Neuron (in vitro differentiated cells): Measurements from ENCODE around the gene NOC4L.
"Not testable (repeated sequence)": the region's sequence is repeated elsewhere in the genome, so short reads cannot be mapped to it uniquely, and the experiment has no call there.

Experiments
- H2AFZ ChIP-seq: one replicate; pipeline ENCODE4 v1.6.1; 2013; ENCODE audit warnings: low read depth, mild to moderate bottlenecking, inconsistent platforms, low read length, moderate library complexity
- H3K27me3 ChIP-seq: one replicate; pipeline ENCODE4 v1.6.1; 2013; ENCODE audit warnings: low read length; ENCODE audit not compliant: insufficient read depth
- H3K36me3 ChIP-seq: one replicate; pipeline ENCODE4 v1.6.1; 2013; ENCODE audit warnings: low read length; ENCODE audit not compliant: insufficient read depth
- H3K4me1 ChIP-seq: one replicate; pipeline ENCODE4 v1.6.1; 2013; ENCODE audit warnings: low read length; ENCODE audit not compliant: insufficient read depth
- H3K4me3 ChIP-seq: 2 replicates; pipeline ENCODE4 v1.5.1; 2013; ENCODE audit warnings: mild to moderate bottlenecking, low read length, moderate library complexity
- H3K9me3 ChIP-seq: one replicate; pipeline ENCODE4 v1.6.1; 2013; ENCODE audit warnings: low read length

The NOC4L gene

GRCh38 chr12:132194056-132194455 is 49.8 kb downstream of the NOC4L start:
- H3K4me1 ChIP-seq: peaks cover 7% of the 10 kb centered on the region
- peaks cover 8% of the 10 kb centered on the region for H3K9me3 ChIP-seq
- no peaks in the 10 kb centered on the region for H3K36me3 ChIP-seq
- peaks cover 47% of the 10 kb centered on the region for H3K27me3 ChIP-seq
- no peak overlapping the region for H2AFZ ChIP-seq
- no peak overlapping the region for H3K4me3 ChIP-seq

- H3K36me3 ChIP-seq: no peaks in the 10 kb centered on the region
- H2AFZ ChIP-seq: no peak overlapping the region
- no peak overlapping the region for H3K4me3 ChIP-seq
- H3K4me1 ChIP-seq: peaks cover 7% of the 10 kb centered on the region
- H3K9me3 ChIP-seq: peaks cover 8% of the 10 kb centered on the region
- peaks cover 46% of the 10 kb centered on the region for H3K27me3 ChIP-seq
Measured at GRCh38 chr12:132194556-132194955, 50.3 kb downstream of the NOC4L start.

GRCh38 chr12:132195242-132195641 is 51.0 kb downstream of the NOC4L start:
- H3K4me3 ChIP-seq: not testable (repeated sequence)

GRCh38 chr12:132196038-132196872 is 52.0 kb downstream of the NOC4L start:
- no peaks in the 10 kb centered on the region for H3K4me1 ChIP-seq
- no peak overlapping the region for H3K4me3 ChIP-seq
- H2AFZ ChIP-seq: no peak overlapping the region
- H3K9me3 ChIP-seq: peaks cover 8% of the 10 kb centered on the region
- H3K36me3 ChIP-seq: no peaks in the 10 kb centered on the region
- H3K27me3 ChIP-seq: peaks cover 48% of the 10 kb centered on the region

More at GRCh38 chr12:132195242-132195641, 51.0 kb downstream of the NOC4L start:
- H3K9me3 ChIP-seq, H3K4me1 ChIP-seq, H2AFZ ChIP-seq, H3K36me3 ChIP-seq: not testable (repeated sequence)
- peaks cover 50% of the 10 kb centered on the region for H3K27me3 ChIP-seq

- Histone ChIP-seq H2AFZ (no peak overlapping the region), H3K36me3 (no peaks in the 10 kb centered on the region), H3K27me3 (peaks cover 45% of the 10 kb centered on the region), H3K9me3 (peaks cover 8% of the 10 kb centered on the region), H3K4me3 (no peak overlapping the region), H3K4me1 (no peaks in the 10 kb centered on the region)
Measured at GRCh38 chr12:132196873-132197390, 52.7 kb downstream of the NOC4L start.

GRCh38 chr12:132197581-132198354 is 53.5 kb downstream of the NOC4L start:
- Histone ChIP-seq H3K9me3 (peaks cover 8% of the 10 kb centered on the region), H3K4me3 (no peak overlapping the region), H3K27me3 (peaks cover 46% of the 10 kb centered on the region), H2AFZ (no peak overlapping the region), H3K36me3 (no peaks in the 10 kb centered on the region), H3K4me1 (no peaks in the 10 kb centered on the region)

- Histone ChIP-seq H2AFZ (no peak overlapping the region), H3K27me3 (peaks cover 48% of the 10 kb centered on the region)
Measured at GRCh38 chr12:132199101-132199500, 54.8 kb downstream of the NOC4L start.

GRCh38 chr12:132199526-132200319 is 55.5 kb downstream of the NOC4L start:
- Histone ChIP-seq H3K27me3 (peaks cover 54% of the 10 kb centered on the region), H3K4me3 (no peak overlapping the region), H2AFZ (no peak overlapping the region), H3K4me1 (peaks cover under 1% of the 10 kb centered on the region), H3K36me3 (no peaks in the 10 kb centered on the region), H3K9me3 (no peaks in the 10 kb centered on the region)

More at GRCh38 chr12:132199101-132199500, 54.8 kb downstream of the NOC4L start:
- peaks cover 2% of the 10 kb centered on the region for H3K9me3 ChIP-seq
- H3K36me3 ChIP-seq: no peaks in the 10 kb centered on the region
- H3K4me3 ChIP-seq: no peak overlapping the region
- no peaks in the 10 kb centered on the region for H3K4me1 ChIP-seq

GRCh38 chr12:132200800-132201199 is 56.5 kb downstream of the NOC4L start:
- Histone ChIP-seq H3K4me1 (peaks cover 10% of the 10 kb centered on the region), H3K36me3 (no peaks in the 10 kb centered on the region), H2AFZ (no peak overlapping the region), H3K27me3 (peaks cover 64% of the 10 kb centered on the region), H3K4me3 (no peak overlapping the region), H3K9me3 (no peaks in the 10 kb centered on the region)

GRCh38 chr12:132201391-132202120 is 57.3 kb downstream of the NOC4L start:
- H3K36me3 ChIP-seq: no peaks in the 10 kb centered on the region
- H3K4me1 ChIP-seq: peaks cover 13% of the 10 kb centered on the region
- H3K9me3 ChIP-seq: no peaks in the 10 kb centered on the region
- H3K4me3 ChIP-seq: no peak overlapping the region
- peaks cover 64% of the 10 kb centered on the region for H3K27me3 ChIP-seq
- H2AFZ ChIP-seq: no peak overlapping the region
